ENCODE measurements around the gene FAM234A.
A peak's percentile ranks its signal among the peaks of the same experiment; 100 is the strongest.

The FAM234A gene, protein sequence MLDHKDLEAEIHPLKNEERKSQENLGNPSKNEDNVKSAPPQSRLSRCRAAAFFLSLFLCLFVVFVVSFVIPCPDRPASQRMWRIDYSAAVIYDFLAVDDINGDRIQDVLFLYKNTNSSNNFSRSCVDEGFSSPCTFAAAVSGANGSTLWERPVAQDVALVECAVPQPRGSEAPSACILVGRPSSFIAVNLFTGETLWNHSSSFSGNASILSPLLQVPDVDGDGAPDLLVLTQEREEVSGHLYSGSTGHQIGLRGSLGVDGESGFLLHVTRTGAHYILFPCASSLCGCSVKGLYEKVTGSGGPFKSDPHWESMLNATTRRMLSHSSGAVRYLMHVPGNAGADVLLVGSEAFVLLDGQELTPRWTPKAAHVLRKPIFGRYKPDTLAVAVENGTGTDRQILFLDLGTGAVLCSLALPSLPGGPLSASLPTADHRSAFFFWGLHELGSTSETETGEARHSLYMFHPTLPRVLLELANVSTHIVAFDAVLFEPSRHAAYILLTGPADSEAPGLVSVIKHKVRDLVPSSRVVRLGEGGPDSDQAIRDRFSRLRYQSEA

DNA sequence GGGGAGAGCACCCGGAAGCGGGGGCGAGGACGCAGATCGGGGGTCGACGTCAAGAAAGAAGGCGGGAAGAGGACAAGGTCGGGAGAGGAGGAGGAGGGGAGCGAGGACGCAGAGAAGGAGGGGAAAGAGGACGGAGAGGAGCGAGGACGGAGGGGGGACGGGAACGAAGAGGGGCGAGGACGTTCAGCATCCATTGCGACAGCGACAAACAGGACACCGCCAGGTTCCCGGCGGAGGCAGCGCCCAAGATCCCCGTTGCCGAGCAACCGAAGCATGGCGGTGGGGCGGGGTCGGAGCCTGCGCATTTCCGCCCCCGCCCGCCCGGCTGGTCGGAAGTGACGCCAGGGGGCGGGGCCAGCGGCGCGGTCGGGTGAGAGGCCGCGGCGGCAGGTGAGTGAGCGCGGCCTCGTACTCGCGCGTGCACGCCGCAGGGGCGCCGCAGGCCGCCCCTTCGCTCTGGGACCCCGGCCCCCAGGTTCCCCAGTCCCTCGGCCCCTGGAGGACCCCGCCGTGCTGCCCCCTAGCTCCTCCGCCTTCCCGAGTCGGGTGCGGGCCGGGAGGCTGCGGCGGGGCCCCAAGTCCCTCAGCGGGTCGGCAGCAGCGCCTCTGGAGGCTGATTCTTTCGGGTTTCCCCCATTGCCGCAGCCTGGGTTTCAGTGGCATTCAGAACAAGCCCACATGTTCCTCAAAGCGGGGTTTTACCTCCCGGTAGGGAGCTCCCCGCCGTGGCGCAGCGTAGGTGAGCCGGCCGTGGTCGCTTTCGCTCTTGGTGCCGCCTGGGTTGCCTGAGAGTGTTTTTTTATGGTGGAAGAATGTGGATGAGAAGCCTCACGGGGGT is at the start of gene FAM234A:
TSS of gene FAM234A (plus strand) at position 354 of the 838 bp plus-strand sequence. CDS start 19,593 bp downstream, outside the sequence.
- H3K4me3 ChIP-seq (ENCODE audit: low read depth, low read length), result peak within 1 kb of the TSS; percentile 83
- TF ChIP-seq, protein P1, sequence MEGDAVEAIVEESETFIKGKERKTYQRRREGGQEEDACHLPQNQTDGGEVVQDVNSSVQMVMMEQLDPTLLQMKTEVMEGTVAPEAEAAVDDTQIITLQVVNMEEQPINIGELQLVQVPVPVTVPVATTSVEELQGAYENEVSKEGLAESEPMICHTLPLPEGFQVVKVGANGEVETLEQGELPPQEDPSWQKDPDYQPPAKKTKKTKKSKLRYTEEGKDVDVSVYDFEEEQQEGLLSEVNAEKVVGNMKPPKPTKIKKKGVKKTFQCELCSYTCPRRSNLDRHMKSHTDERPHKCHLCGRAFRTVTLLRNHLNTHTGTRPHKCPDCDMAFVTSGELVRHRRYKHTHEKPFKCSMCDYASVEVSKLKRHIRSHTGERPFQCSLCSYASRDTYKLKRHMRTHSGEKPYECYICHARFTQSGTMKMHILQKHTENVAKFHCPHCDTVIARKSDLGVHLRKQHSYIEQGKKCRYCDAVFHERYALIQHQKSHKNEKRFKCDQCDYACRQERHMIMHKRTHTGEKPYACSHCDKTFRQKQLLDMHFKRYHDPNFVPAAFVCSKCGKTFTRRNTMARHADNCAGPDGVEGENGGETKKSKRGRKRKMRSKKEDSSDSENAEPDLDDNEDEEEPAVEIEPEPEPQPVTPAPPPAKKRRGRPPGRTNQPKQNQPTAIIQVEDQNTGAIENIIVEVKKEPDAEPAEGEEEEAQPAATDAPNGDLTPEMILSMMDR (IDR thresholded peaks at IDR 0.05; ENCODE audit: low read depth, low read length, missing control alignments), result peak; percentile 54
- DNase-seq (ENCODE audit: low read depth), result peak; percentile 80

DNA sequence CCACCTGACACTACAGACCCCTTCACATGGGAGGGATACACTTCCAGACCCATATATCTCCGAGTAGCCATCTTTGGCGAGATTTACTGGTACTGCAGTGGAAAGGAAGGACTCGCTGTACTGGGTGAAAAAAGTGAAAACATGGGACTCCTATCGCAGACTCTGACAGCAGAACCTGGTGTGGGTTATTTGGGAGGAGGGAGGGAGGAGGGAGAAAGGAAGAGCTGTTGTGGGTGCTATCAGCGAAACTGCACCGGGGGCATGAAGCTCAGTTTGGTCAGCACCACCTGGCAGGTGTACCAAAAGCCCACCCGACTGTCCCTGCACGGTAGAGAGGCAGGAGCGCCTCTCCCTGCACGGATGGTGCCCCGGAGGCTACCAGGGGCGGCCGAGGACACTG is 49.4 kb upstream of the FAM234A start:
- no peak overlapping the region for H3K4me3 ChIP-seq (ENCODE audit: low read depth, low read length)
- no peak for DNase-seq (ENCODE audit: low read depth)
- TF ChIP-seq, protein P1 (IDR thresholded peaks at IDR 0.05; ENCODE audit: low read depth, low read length, missing control alignments), result no peak

DNA sequence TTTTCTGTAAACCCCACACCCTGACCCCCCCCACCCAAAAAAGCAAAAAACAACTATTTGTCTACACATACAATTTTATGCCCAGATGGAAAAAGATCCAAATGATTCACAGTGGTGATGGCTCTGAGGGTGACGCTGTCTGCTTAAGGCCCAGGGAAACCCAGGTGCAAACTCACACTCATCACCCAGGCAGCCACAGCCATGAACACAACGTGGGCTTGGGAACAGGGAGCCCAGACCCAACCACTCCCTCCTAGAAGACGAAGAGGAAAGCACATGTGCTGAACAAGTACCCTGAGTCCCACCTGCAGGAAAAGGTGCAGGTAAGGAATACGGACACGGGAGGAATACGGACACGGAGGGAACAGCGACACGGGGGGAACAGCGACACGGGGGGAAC is 48.9 kb upstream of the FAM234A start:
- H3K4me3 ChIP-seq (ENCODE audit: low read depth, low read length), result no peak overlapping the region
- DNase-seq (ENCODE audit: low read depth), result no peak
- TF ChIP-seq, protein P1 (IDR thresholded peaks at IDR 0.05; ENCODE audit: low read depth, low read length, missing control alignments), result no peak

DNA sequence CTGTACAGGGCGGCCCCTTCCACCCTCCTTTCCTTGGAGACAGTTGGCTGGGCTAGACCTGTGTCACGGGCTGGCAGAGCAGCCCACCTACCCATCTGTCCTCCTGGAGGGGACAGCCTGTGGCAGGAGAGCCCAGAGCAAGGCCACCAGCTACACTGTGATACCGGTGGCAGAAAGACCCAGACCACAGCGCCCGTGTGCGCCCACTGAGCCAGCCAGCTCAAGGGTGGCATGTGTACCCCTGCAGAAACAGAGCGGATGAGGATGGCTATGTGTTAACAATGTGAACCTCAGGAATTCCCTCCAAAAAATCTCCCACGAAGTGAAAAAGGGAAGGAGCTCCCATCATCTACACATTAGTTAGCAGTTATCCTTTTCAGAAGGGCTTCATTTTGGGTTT is 47.3 kb upstream of the FAM234A start:
- no peak for DNase-seq (ENCODE audit: low read depth)
- no peak overlapping the region for H3K4me3 ChIP-seq (ENCODE audit: low read depth, low read length)
- TF ChIP-seq, protein P1 (IDR thresholded peaks at IDR 0.05; ENCODE audit: low read depth, low read length, missing control alignments), result no peak

DNA sequence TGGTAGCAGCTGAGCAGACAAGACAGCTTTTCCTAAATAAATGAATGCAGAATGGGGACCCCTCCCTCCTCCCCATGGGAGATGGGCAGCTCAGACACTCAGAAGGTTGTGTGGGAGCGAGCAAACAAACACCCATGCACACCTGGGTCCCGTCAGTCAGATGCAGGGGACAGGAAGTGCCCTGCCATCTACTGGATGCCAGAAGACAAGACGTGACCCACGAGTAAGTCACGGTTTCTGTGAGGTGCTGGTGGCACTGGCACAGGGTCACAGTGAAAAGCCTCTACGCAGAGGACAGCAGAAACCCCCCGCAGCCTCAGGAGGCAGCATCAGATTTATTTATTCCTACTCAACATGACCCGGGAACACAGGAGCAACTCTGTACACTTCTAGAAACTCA is 45.9 kb upstream of the FAM234A start:
- no peak for DNase-seq (ENCODE audit: low read depth)
- TF ChIP-seq, protein P1 (IDR thresholded peaks at IDR 0.05; ENCODE audit: low read depth, low read length, missing control alignments), result peak; percentile 39
- no peak overlapping the region for H3K4me3 ChIP-seq (ENCODE audit: low read depth, low read length)

DNA sequence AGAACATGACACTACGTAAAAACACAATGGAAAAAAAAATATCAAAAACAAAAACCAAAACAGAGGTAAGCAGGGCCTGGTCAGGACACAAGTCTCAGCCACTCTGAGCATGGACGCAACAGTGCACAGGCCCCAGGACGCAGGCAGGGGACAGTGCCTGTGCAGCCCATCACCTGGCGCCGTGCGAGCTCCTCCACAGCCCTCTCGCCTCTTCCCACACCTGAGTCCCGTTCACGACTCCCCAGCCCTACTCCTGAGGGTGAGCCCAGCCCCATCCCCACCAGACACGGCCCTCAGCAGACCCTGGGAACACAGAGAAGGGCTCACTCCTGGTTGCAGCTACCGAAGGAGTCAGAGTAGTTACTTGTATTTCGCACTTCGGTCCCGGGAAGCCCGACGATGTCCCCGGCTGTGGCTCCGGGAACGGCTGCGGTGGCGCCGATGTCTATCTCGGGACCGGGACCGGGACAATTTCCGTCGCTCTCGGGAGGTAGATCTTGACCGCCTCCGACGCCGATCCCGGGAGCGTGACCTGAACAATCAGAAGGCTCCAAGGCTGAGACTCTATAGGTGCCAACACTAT is 44.9 kb upstream of the FAM234A start:
- no peak overlapping the region for H3K4me3 ChIP-seq (ENCODE audit: low read depth, low read length)
- TF ChIP-seq, protein P1 (IDR thresholded peaks at IDR 0.05; ENCODE audit: low read depth, low read length, missing control alignments), result no peak
- DNase-seq (ENCODE audit: low read depth), result no peak
